Measurements from ENCODE around the gene ALK.

The ALK gene

DNA sequence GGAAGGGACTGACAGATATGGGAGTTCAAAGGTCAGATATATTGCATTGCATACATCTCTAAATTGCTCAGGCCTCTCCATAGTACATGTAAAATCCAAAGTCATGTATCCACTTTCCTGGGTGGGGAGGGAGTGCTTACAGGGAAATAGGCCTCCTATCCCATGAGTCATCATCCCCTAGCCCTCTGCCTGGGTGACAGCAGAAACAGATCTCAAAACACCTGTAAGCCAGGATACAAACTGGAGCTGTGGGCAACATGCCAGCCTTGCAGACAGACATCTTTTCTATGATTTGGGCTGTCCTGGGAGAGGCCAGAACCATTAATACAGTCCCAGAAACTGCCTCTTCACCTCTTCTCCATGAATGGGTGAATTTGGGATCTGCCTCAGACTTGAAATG lies 4.8 kb downstream of the ALK start:
- TF ChIP-seq, protein P1, sequence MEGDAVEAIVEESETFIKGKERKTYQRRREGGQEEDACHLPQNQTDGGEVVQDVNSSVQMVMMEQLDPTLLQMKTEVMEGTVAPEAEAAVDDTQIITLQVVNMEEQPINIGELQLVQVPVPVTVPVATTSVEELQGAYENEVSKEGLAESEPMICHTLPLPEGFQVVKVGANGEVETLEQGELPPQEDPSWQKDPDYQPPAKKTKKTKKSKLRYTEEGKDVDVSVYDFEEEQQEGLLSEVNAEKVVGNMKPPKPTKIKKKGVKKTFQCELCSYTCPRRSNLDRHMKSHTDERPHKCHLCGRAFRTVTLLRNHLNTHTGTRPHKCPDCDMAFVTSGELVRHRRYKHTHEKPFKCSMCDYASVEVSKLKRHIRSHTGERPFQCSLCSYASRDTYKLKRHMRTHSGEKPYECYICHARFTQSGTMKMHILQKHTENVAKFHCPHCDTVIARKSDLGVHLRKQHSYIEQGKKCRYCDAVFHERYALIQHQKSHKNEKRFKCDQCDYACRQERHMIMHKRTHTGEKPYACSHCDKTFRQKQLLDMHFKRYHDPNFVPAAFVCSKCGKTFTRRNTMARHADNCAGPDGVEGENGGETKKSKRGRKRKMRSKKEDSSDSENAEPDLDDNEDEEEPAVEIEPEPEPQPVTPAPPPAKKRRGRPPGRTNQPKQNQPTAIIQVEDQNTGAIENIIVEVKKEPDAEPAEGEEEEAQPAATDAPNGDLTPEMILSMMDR (IDR thresholded peaks at IDR 0.05): no peak
- Histone ChIP-seq H3K27ac (no peak overlapping the region), H3K4me3 (no peak overlapping the region)
- no peak for DNase-seq (ENCODE audit: low spot score)

DNA sequence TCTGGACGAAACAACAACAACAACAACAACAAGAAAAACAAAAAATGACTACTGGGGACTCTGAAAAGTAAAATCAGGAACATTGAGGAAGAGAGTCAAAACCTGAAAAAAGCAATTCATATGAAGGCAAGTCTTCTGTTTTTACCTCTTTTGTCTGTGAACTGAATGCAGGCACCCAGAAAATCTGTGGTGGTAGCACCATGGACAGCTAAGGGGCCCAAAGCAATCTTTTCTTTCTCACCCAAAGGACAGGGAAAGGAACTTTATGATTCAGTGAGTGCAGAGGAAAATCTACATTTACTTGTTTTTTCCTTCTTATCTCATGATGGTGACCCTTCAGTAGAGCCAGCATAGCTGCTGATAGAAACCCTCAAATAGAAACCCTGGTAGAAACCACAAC lies 10.4 kb downstream of the ALK start:
- H3K4me3 ChIP-seq: no peak overlapping the region
- no peak for DNase-seq (ENCODE audit: low spot score)
- TF ChIP-seq, protein P1 (IDR thresholded peaks at IDR 0.05): no peak
- no peak overlapping the region for H3K27ac ChIP-seq

DNA sequence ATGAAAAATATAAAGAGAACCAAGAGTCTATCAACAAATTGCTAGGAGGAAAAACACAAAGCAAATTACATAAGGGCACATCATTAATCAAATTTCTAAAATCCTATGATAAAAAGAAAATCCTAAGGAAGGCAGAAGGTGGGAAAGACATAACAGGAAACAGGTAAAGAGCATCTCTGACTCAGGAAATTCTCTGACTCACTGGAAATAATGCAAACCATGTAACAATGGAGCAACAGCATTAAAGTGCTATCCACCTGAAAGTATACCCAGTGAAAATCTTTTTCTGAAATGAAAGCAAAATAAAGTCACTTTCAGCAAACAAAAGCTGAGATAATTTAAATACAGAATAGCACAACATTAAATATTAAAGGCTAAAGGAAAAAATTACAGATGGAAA lies 10.9 kb downstream of the ALK start:
- TF ChIP-seq, protein P1 (IDR thresholded peaks at IDR 0.05): no peak
- DNase-seq (ENCODE audit: low spot score): no peak

DNA sequence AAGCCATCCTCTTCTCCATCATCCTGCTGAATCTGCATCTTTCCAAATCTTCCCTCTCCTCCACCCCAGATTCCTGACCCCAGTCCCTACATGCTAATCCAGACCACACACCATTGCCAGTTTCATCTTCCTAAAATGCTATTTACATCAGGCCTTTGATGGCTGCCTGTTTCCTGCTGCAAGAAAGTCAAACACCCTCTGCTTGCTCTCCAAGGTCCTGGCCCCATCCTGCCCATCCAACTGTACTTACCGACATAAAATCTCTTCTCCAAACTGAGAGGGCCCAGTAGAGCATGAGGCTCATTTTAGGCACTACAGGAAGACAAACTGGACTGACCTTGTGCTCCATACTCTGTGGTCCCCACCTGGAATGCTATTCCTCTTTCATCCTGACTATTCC lies 19.0 kb downstream of the ALK start:
- H3K27ac ChIP-seq: no peak overlapping the region
- no peak for DNase-seq (ENCODE audit: low spot score)
- TF ChIP-seq, protein P1 (IDR thresholded peaks at IDR 0.05): no peak
- no peak overlapping the region for H3K4me3 ChIP-seq

More for the DNA sequence above, 10.9 kb downstream of the ALK start:
- no peak overlapping the region for H3K27ac ChIP-seq
- H3K4me3 ChIP-seq: no peak overlapping the region

DNA sequence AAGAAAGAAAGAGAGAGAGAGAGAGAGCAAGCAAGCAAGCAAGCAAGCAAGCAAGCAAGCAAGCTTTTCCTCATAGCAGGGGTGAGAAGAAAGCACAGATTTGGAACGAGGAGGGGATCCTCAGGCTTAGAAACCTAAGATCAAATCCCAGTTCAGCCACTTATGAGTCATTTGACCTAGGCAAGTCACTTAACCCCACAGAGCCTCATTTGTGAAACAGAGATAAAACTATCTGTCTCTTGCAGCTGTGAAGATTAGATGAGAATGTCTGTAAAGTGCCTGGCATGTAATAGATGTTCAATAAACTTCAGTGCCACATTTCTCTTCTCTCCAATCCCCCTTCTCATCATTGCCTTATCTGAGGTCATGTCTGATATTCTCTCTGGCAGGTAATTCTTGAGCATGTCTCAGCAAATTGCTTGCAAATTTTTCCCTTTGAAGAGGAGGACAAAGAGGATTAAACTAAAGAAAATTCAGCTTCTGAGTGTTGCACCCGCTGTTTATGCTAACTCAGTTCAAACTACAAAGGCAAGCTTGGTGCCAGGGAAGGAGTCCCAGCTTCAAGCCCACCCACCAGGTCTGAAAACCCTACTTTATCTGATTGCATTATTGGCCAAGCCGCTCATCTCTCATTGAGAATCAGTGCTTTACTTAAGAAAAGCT lies 20.3 kb downstream of the ALK start:
- TF ChIP-seq, protein P1 (IDR thresholded peaks at IDR 0.05): no peak
- no peak for DNase-seq (ENCODE audit: low spot score)
- Histone ChIP-seq H3K4me3 (no peak overlapping the region), H3K27ac (no peak overlapping the region)

DNA sequence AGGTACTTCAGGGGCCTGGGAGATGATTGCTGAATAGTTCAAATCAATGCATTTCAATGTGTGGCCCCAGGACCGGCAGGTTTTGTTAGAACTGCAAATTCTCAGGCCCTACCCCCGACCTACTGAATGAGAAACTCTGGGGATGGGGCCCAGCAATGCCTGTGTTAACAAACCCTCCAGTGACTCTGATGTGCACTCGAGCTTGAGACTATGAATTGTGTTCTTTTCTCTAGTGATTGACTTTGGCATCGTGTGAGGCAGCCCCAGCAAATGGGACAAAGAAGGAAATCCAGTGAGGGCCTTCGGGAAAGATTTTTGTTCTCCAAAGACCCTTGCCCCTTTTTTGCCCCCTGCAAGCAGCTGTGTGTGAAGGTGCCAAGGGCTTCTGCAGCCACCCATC lies 22.4 kb downstream of the ALK start:
- DNase-seq (ENCODE audit: low spot score): no peak
- Histone ChIP-seq H3K27ac (no peak overlapping the region), H3K4me3 (no peak overlapping the region)
- TF ChIP-seq, protein P1 (IDR thresholded peaks at IDR 0.05): no peak

DNA sequence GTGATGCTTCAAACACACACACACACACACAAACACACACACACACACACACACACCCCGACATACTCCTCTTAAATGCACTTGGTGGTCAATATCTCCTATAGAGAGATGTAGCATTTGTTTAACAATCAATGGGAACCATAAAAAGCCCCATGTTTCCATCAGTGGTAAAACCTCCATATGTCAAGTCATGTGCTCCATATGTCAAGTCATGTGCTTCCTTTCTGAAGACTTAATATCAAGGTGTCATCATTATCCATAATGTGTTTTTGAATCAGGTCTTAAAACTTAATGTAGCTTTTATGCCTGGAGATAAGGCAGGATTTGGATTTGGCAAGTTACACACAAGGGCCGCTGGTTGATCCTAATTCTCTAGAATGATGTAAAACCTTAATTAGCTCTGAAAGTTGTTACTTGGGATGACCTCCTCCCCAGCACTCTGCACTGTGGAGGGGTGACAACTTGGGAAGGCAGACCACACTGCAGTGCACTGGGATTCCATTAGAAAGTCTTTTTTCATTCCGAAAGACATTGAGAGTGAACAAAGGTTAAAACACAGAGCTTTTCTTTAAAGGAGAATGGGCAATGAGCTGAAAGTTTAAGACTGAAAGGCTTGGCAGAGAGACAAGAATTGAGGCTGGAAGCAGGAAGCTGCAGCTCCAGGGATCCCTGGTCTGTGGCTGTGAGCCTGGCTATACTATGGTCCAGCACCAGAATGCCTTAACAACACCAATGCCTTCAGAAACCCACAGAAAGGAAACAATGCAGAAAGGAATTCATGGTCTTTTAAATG lies 26.4 kb downstream of the ALK start:
- no peak for DNase-seq (ENCODE audit: low spot score)
- TF ChIP-seq, protein P1 (IDR thresholded peaks at IDR 0.05): no peak
- Histone ChIP-seq H3K27ac (no peak overlapping the region), H3K4me3 (no peak overlapping the region)
